ENCODE results near the gene SLC4A4.

Gene SLC4A4

GRCh38 chr4:71524756-71525155 is 185.9 kb downstream of the SLC4A4 start:
- Histone ChIP-seq H3K4me2 (no peak overlapping the region), H3K4me3 (IDR thresholded peaks at IDR 0.05; ENCODE audit: insufficient read depth, low read depth, low read length) (no peak overlapping the region), H3K27ac (no peak overlapping the region), H3K27me3 (ENCODE audit: insufficient read depth, low read depth) (no peaks in the 10 kb centered on the region), H3K4me1 (ENCODE audit: low read depth, poor library complexity, severe bottlenecking) (peaks cover 32% of the 10 kb centered on the region), H3K79me2 (ENCODE audit: insufficient read depth, low read depth) (no peaks in the 10 kb centered on the region), H2AFZ (ENCODE audit: low read depth) (no peak overlapping the region), H3K36me3 (ENCODE audit: insufficient read depth) (no peaks in the 10 kb centered on the region), H3K9ac (no peak overlapping the region), H4K20me1 (ENCODE audit: insufficient read depth) (no peaks in the 10 kb centered on the region)
- no peak for TF ChIP-seq CTCF (conservative IDR thresholded peaks at IDR 0.05; ENCODE audit: low read depth, low read length)

- H3K27me3 ChIP-seq (ENCODE audit: insufficient read depth, low read depth): no peaks in the 10 kb centered on the region
- no peak overlapping the region for H3K9ac ChIP-seq
- H3K4me3 ChIP-seq (IDR thresholded peaks at IDR 0.05; ENCODE audit: insufficient read depth, low read depth, low read length): no peak overlapping the region
- H3K4me2 ChIP-seq: no peak overlapping the region
- TF ChIP-seq CTCF (conservative IDR thresholded peaks at IDR 0.05; ENCODE audit: low read depth, low read length): 0 out of 2 replicates have a peak, but pooled peaks have one; percentile 11
- no peaks in the 10 kb centered on the region for H3K36me3 ChIP-seq (ENCODE audit: insufficient read depth)
- H3K79me2 ChIP-seq (ENCODE audit: insufficient read depth, low read depth): no peaks in the 10 kb centered on the region
- no peak overlapping the region for H2AFZ ChIP-seq (ENCODE audit: low read depth)
- no peaks in the 10 kb centered on the region for H4K20me1 ChIP-seq (ENCODE audit: insufficient read depth)
- no peak overlapping the region for H3K27ac ChIP-seq
- H3K4me1 ChIP-seq (ENCODE audit: low read depth, poor library complexity, severe bottlenecking): peaks cover 16% of the 10 kb centered on the region
These were observed 188.0 kb downstream of the SLC4A4 start for GRCh38 chr4:71526637-71527406.

- Histone ChIP-seq H3K4me2 (no peak overlapping the region), H3K79me2 (ENCODE audit: insufficient read depth, low read depth) (no peaks in the 10 kb centered on the region), H4K20me1 (ENCODE audit: insufficient read depth) (no peaks in the 10 kb centered on the region), H3K4me3 (IDR thresholded peaks at IDR 0.05; ENCODE audit: insufficient read depth, low read depth, low read length) (no peak overlapping the region), H3K27ac (no peak overlapping the region), H3K27me3 (ENCODE audit: insufficient read depth, low read depth) (no peaks in the 10 kb centered on the region), H2AFZ (ENCODE audit: low read depth) (no peak overlapping the region), H3K9ac (no peak overlapping the region), H3K4me1 (ENCODE audit: low read depth, poor library complexity, severe bottlenecking) (no peaks in the 10 kb centered on the region), H3K36me3 (ENCODE audit: insufficient read depth) (no peaks in the 10 kb centered on the region)
- no peak for TF ChIP-seq CTCF (conservative IDR thresholded peaks at IDR 0.05; ENCODE audit: low read depth, low read length)
These were observed 193.6 kb downstream of the SLC4A4 start for GRCh38 chr4:71532407-71532806.

GRCh38 chr4:71533121-71533520 is 194.3 kb downstream of the SLC4A4 start:
- Histone ChIP-seq H3K27ac (no peak overlapping the region), H3K79me2 (ENCODE audit: insufficient read depth, low read depth) (no peaks in the 10 kb centered on the region), H3K4me1 (ENCODE audit: low read depth, poor library complexity, severe bottlenecking) (peaks cover 3% of the 10 kb centered on the region), H3K9ac (no peak overlapping the region), H4K20me1 (ENCODE audit: insufficient read depth) (no peaks in the 10 kb centered on the region), H3K4me3 (IDR thresholded peaks at IDR 0.05; ENCODE audit: insufficient read depth, low read depth, low read length) (no peak overlapping the region), H3K4me2 (no peak overlapping the region), H3K27me3 (ENCODE audit: insufficient read depth, low read depth) (no peaks in the 10 kb centered on the region), H3K36me3 (ENCODE audit: insufficient read depth) (no peaks in the 10 kb centered on the region), H2AFZ (ENCODE audit: low read depth) (no peak overlapping the region)
- no peak for TF ChIP-seq CTCF (conservative IDR thresholded peaks at IDR 0.05; ENCODE audit: low read depth, low read length)

All from KMS-11 (cell line).